ENCODE measurements around the gene UBP1.

DNA sequence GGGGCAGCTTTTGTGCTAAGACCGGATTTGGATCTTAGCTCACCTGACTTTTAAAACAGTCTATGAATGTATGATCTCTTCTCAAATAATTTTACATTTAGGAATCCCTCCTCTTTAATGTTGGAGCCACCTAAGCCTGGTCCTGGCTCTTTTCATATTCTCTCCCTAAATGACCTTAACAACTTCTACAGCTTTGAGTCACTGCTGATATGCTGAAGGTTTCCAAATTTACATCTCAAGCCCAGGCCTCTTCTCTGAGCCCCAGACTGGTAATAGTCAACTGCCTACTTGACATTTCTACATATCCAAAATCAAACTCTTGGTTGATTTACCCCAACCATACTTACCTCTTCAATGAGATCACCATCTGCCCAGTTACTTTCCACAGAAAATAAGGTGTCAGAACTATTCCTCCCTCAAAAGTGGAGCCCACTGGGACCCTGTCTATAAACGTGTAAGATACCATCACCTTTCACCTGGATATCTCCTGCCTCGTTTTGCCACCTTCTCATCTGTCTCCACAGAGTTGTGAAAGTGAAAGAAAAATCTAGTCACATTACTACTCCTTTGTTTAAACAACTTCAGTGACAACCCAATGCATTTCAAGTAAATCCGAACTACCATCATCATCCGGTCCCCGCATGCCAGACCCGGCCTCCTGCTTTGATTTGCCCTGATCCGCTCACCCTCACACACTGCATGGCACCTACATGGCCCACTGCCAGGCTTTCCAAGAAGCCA lies 48.8 kb downstream of the UBP1 start:
- TF ChIP-seq, protein P1, sequence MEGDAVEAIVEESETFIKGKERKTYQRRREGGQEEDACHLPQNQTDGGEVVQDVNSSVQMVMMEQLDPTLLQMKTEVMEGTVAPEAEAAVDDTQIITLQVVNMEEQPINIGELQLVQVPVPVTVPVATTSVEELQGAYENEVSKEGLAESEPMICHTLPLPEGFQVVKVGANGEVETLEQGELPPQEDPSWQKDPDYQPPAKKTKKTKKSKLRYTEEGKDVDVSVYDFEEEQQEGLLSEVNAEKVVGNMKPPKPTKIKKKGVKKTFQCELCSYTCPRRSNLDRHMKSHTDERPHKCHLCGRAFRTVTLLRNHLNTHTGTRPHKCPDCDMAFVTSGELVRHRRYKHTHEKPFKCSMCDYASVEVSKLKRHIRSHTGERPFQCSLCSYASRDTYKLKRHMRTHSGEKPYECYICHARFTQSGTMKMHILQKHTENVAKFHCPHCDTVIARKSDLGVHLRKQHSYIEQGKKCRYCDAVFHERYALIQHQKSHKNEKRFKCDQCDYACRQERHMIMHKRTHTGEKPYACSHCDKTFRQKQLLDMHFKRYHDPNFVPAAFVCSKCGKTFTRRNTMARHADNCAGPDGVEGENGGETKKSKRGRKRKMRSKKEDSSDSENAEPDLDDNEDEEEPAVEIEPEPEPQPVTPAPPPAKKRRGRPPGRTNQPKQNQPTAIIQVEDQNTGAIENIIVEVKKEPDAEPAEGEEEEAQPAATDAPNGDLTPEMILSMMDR (IDR thresholded peaks at IDR 0.05) = no peak
- no peak for TF ChIP-seq POLR2A (IDR thresholded peaks at IDR 0.05)
